ENCODE data around the gene PTDSS2.

DNA sequence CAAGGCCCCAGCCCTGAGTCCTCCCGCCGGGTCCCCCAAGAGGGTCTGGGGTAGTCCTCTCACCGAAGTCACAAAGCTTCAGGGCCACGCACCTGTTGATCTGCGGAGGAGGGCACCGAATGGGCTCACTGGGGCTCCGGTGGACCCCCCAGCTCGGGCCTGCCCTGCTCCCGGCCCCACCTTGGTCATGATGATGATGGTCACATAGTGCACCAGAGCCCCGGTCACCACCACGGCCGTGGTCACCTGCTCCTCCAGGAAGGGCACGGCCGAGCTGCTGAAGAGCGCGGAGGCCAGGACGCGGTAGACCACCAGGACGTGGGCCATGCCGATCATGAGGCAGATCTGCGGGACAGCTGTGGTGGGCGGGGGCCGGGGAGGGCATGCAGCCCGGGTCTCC lies 21.8 kb upstream of the PTDSS2 start:
- TF ChIP-seq, protein P1, sequence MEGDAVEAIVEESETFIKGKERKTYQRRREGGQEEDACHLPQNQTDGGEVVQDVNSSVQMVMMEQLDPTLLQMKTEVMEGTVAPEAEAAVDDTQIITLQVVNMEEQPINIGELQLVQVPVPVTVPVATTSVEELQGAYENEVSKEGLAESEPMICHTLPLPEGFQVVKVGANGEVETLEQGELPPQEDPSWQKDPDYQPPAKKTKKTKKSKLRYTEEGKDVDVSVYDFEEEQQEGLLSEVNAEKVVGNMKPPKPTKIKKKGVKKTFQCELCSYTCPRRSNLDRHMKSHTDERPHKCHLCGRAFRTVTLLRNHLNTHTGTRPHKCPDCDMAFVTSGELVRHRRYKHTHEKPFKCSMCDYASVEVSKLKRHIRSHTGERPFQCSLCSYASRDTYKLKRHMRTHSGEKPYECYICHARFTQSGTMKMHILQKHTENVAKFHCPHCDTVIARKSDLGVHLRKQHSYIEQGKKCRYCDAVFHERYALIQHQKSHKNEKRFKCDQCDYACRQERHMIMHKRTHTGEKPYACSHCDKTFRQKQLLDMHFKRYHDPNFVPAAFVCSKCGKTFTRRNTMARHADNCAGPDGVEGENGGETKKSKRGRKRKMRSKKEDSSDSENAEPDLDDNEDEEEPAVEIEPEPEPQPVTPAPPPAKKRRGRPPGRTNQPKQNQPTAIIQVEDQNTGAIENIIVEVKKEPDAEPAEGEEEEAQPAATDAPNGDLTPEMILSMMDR (IDR thresholded peaks at IDR 0.05) = no peak
- TF ChIP-seq POLR2A (IDR thresholded peaks at IDR 0.05; ENCODE audit: low read length) (no peak), HEYL (CRISPR knock-in tag; IDR thresholded peaks at IDR 0.05) (no peak)
